HCT116 (cell line): ENCODE results near the gene C16orf82. TPM values are rescaled to one million over a fixed set of nuclear protein-coding genes. Genes with fewer than 3 reads are reported as not detected.

Experiments used
- ATAC-seq: fragments of 200-7000 bp; cut with Tn5 transposase; 2 replicates; pipeline ENCODE4 v1.9.1; 2020; ENCODE audit warnings: mild to moderate bottlenecking, moderate library complexity
- BruUV-seq: library from RNA; stranded (reverse); fragments of 400-500 nt; replicated peaks from 2 replicates; lab custom pipeline; 2021; lab: Mats Ljungman, UMichigan
- CTCF ChIA-PET: fragments of 300-600 bp; sonication (Branson Sonifier 250); formaldehyde crosslinking; loops from one replicate; lab custom pipeline; 2021; ENCODE audit warnings: antibody characterized with exemption; lab: Charles Lee
- POLR2A ChIA-PET: fragments of 300-600, 350-600 bp; sonication (Branson Sonifier 250); formaldehyde crosslinking; loops from one replicate; lab custom pipeline; 2021; ENCODE audit warnings: antibody characterized with exemption; lab: Charles Lee
- RAD21 ChIA-PET, 2 experiments: fragments of 300-600 bp; sonication (Branson Sonifier 250); formaldehyde crosslinking; loops; one replicate each; lab custom pipeline; 2023; ENCODE audit warnings: low total read pairs in 2 of 2; ENCODE audit not compliant: uncharacterized antibody in 2 of 2, unreplicated experiment in 2 of 2, low non-redundant PET in 1 of 2; lab: Charles Lee
- DNase-seq: peaks from one replicate; pipeline ENCODE4 v3.0.0-alpha.2; 2010; ENCODE audit warnings: low read depth, low spot score
- H2AFZ ChIP-seq: fragments of 200-600 bp; shearing (Covaris generic), sonication (generic); 2 replicates; pipeline ENCODE4 v1.6.1; 2017; ENCODE audit warnings: low read depth, mixed run types, mixed read lengths, antibody characterized with exemption, low read length; ENCODE audit not compliant: poor library complexity, severe bottlenecking
- H3K27ac ChIP-seq: 2 replicates; pipeline ENCODE4 v1.5.1; 2012; ENCODE audit warnings: low read depth, low read length
- H3K27me3 ChIP-seq: fragments of 200-600 bp; sonication (generic); 2 replicates; pipeline ENCODE4 v1.6.1; 2016; ENCODE audit warnings: mixed run types, low read length, mixed read lengths; ENCODE audit not compliant: insufficient read depth
- H3K36me3 ChIP-seq, 2 experiments: fragments of 200-500 bp in 1 of 2; fragments of 200-600 bp in 1 of 2; sonication (Bioruptor generic) in 1 of 2; sonication (generic) in 1 of 2; 2 replicates each; pipeline versions ENCODE4 v1.5.1 to v1.6.1; 2014 to 2016; ENCODE audit warnings: low read length in 2 of 2, inconsistent platforms in 1 of 2, mixed read lengths in 1 of 2, mixed run types in 1 of 2; ENCODE audit not compliant: insufficient read depth in 2 of 2, control insufficient read depth in 1 of 2
- H3K4me1 ChIP-seq, 2 experiments: fragments of 200-600 bp in 1 of 2; sonication (generic) in 1 of 2; 2 replicates each; pipeline versions ENCODE4 v1.5.1 to v1.6.1; 2012 to 2017; ENCODE audit warnings: low read length in 2 of 2, inconsistent platforms in 1 of 2, mild to moderate bottlenecking in 1 of 2, mixed read lengths in 1 of 2, mixed run types in 1 of 2, moderate library complexity in 1 of 2; ENCODE audit not compliant: insufficient read depth in 2 of 2, control insufficient read depth in 1 of 2
- H3K4me2 ChIP-seq: fragments of 200-600 bp; sonication (generic); 2 replicates; pipeline ENCODE4 v1.6.1; 2017; ENCODE audit warnings: mixed run types, low read length, mixed read lengths
- H3K4me3 ChIP-seq, 2 experiments: fragments of 200-600 bp in 1 of 2; sonication (generic) in 1 of 2; replicated peaks in 1 of 2; 2 replicates each; pipeline ENCODE4 v1.5.1; 2011 to 2016; ENCODE audit warnings: low read length in 2 of 2, control low read depth in 1 of 2, low read depth in 1 of 2, mild to moderate bottlenecking in 1 of 2, mixed read lengths in 1 of 2, mixed run types in 1 of 2
- H3K79me2 ChIP-seq: fragments of 200-600 bp; sonication (generic); 2 replicates; pipeline ENCODE4 v1.6.1; 2017; ENCODE audit warnings: mild to moderate bottlenecking, mixed run types, low read length, moderate library complexity, mixed read lengths; ENCODE audit not compliant: insufficient read depth
- H3K9ac ChIP-seq: fragments of 200-600 bp; sonication (generic); 2 replicates; pipeline ENCODE4 v1.6.1; 2016; ENCODE audit warnings: low read length, mixed read lengths
- H3K9me2 ChIP-seq: fragments of 200-600 bp; sonication (generic), shearing (Covaris generic); 2 replicates; pipeline ENCODE4 v1.6.1; 2017; ENCODE audit warnings: mixed run types, mild to moderate bottlenecking, moderate library complexity; ENCODE audit not compliant: insufficient read depth
- H3K9me3 ChIP-seq, 2 experiments: fragments of 200-500 bp in 1 of 2; fragments of 200-600 bp in 1 of 2; sonication (Bioruptor generic) in 1 of 2; sonication (generic) in 1 of 2; 2 replicates each; pipeline ENCODE4 v1.6.1; 2014 to 2017; ENCODE audit warnings: low read length in 2 of 2, mixed read lengths in 2 of 2, inconsistent platforms in 1 of 2, low read depth in 1 of 2, mild to moderate bottlenecking in 1 of 2, mixed run types in 1 of 2, moderate library complexity in 1 of 2; ENCODE audit not compliant: control insufficient read depth in 1 of 2, insufficient read depth in 1 of 2
- H4K20me1 ChIP-seq: fragments of 200-600 bp; sonication (generic), shearing (Covaris generic); 2 replicates; pipeline ENCODE4 v1.6.1; 2017; ENCODE audit warnings: mixed run types, mild to moderate bottlenecking, moderate library complexity; ENCODE audit not compliant: insufficient read depth
- CBX3 ChIP-seq: IDR thresholded peaks from 2 replicates; pipeline ENCODE4 v1.6.1; 2012; ENCODE audit warnings: low read depth
- EGR1 ChIP-seq: IDR thresholded peaks from 2 replicates; pipeline ENCODE4 v1.6.1; 2012; ENCODE audit warnings: low read depth
- EZH2 ChIP-seq: fragments of 200-600 bp; sonication (generic); IDR thresholded peaks from 2 replicates; pipeline ENCODE4 v1.6.1; 2017; ENCODE audit warnings: antibody characterized with exemption, mixed run types
- EZH2phosphoT487 ChIP-seq: fragments of 200-600 bp; IDR thresholded peaks from 2 replicates; pipeline ENCODE4 v1.6.1; 2018; ENCODE audit warnings: antibody characterized with exemption, borderline replicate concordance
- SIN3A ChIP-seq: IDR thresholded peaks from 2 replicates; pipeline ENCODE4 v1.6.1; 2012; ENCODE audit warnings: low read depth
- SRF ChIP-seq: IDR thresholded peaks from 2 replicates; pipeline ENCODE4 v1.6.1; 2012; ENCODE audit warnings: low read depth
- ZFX ChIP-seq: fragments of 450-650 bp; IDR thresholded peaks from 2 replicates; pipeline ENCODE4 v1.6.1; 2017
- ZNF274 ChIP-seq: fragments of 200-500 bp; sonication (Bioruptor generic); IDR thresholded peaks from 2 replicates; pipeline ENCODE4 v1.6.1; 2014; ENCODE audit warnings: mild to moderate bottlenecking, low read depth, low read length, inconsistent platforms
- intact Hi-C: fragments of 100-400 bp; cut with micrococcal nuclease; formaldehyde crosslinking; loops from 2 replicates; pipeline ENCODE4 v1.10.0; 2022
- total RNA-seq: library from RNA; stranded (reverse); gene quantifications from one replicate; pipeline ENCODE4 v1.2.1, GENCODE V29; 2021; ENCODE audit not compliant: unreplicated experiment
- TF ChIP-seq, protein P1 (sequence below): IDR thresholded peaks from 2 replicates; pipeline ENCODE4 v1.6.1; 2012
- TF ChIP-seq, protein P2 (sequence below): IDR thresholded peaks from 2 replicates; pipeline ENCODE4 v1.6.1; 2011; ENCODE audit warnings: mild to moderate bottlenecking, low read length, moderate library complexity; ENCODE audit not compliant: insufficient replicate concordance; ENCODE audit errors: extremely low read depth
- TF ChIP-seq, protein P3 (sequence below): IDR thresholded peaks from 2 replicates; pipeline ENCODE4 v1.6.1; 2012; ENCODE audit warnings: low read depth

The C16orf82 gene
- total RNA-seq, 1 experiment from 2014 or later = not detected

DNA sequence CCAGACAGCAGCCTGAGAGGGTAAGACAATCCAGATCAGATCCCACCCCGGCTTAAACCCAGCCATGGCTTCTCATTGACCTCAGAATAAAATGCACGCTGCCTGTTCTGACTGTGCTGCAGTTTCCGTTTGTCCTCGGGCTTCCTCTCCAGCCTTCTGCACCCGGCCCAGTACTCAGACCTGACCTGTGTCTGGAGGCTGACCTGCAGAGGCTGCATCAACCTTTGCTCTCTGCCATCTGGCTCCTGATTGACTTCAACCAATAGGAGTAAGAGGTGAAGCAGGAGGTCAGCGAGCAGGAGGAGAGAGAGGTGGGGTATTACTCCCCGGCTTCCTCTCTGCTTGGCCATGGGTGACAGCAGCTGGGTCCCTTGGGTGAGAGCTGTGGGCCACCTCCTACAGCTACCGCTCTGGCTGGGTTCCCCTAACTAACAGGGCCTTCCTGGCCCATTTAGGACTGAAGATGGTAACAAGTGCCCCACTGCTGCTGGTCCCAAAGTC lies 46.7 kb downstream of the C16orf82 start:
- POLR2A ChIA-PET = no interaction called here
- H3K36me3 ChIP-seq = no peaks in the 10 kb centered on the region
- no peaks in the 10 kb centered on the region for H3K9me3 ChIP-seq
- CTCF ChIA-PET = no interaction called here
- RAD21 ChIA-PET = no interaction called here
- H3K9ac ChIP-seq = no peak overlapping the region
- TF ChIP-seq, protein P1, sequence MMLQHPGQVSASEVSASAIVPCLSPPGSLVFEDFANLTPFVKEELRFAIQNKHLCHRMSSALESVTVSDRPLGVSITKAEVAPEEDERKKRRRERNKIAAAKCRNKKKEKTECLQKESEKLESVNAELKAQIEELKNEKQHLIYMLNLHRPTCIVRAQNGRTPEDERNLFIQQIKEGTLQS = no peak
- TF ChIP-seq EGR1 (no peak), SIN3A (no peak), CBX3 (no peak), EZH2phosphoT487 (no peak), ZFX (no peak), ZNF274 (no peak), EZH2 (no peak), SRF (no peak)
- TF ChIP-seq, protein P2, sequence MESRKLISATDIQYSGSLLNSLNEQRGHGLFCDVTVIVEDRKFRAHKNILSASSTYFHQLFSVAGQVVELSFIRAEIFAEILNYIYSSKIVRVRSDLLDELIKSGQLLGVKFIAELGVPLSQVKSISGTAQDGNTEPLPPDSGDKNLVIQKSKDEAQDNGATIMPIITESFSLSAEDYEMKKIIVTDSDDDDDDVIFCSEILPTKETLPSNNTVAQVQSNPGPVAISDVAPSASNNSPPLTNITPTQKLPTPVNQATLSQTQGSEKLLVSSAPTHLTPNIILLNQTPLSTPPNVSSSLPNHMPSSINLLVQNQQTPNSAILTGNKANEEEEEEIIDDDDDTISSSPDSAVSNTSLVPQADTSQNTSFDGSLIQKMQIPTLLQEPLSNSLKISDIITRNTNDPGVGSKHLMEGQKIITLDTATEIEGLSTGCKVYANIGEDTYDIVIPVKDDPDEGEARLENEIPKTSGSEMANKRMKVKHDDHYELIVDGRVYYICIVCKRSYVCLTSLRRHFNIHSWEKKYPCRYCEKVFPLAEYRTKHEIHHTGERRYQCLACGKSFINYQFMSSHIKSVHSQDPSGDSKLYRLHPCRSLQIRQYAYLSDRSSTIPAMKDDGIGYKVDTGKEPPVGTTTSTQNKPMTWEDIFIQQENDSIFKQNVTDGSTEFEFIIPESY = no peak
- TF ChIP-seq, protein P3, sequence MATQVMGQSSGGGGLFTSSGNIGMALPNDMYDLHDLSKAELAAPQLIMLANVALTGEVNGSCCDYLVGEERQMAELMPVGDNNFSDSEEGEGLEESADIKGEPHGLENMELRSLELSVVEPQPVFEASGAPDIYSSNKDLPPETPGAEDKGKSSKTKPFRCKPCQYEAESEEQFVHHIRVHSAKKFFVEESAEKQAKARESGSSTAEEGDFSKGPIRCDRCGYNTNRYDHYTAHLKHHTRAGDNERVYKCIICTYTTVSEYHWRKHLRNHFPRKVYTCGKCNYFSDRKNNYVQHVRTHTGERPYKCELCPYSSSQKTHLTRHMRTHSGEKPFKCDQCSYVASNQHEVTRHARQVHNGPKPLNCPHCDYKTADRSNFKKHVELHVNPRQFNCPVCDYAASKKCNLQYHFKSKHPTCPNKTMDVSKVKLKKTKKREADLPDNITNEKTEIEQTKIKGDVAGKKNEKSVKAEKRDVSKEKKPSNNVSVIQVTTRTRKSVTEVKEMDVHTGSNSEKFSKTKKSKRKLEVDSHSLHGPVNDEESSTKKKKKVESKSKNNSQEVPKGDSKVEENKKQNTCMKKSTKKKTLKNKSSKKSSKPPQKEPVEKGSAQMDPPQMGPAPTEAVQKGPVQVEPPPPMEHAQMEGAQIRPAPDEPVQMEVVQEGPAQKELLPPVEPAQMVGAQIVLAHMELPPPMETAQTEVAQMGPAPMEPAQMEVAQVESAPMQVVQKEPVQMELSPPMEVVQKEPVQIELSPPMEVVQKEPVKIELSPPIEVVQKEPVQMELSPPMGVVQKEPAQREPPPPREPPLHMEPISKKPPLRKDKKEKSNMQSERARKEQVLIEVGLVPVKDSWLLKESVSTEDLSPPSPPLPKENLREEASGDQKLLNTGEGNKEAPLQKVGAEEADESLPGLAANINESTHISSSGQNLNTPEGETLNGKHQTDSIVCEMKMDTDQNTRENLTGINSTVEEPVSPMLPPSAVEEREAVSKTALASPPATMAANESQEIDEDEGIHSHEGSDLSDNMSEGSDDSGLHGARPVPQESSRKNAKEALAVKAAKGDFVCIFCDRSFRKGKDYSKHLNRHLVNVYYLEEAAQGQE = no peak
- no peak overlapping the region for H2AFZ ChIP-seq
- DNase-seq = no peak
- intact Hi-C loops = no loop called here
- H3K27ac ChIP-seq = no peak overlapping the region
- H3K4me3 ChIP-seq = no peak overlapping the region
- H3K9me2 ChIP-seq = no peaks in the 10 kb centered on the region
- no peaks in the 10 kb centered on the region for H3K79me2 ChIP-seq
- no TSS peak for BruUV-seq
- no peaks in the 10 kb centered on the region for H4K20me1 ChIP-seq
- ATAC-seq = no peak
- peaks cover 4 to 11% of the 10 kb centered on the region in 2 experiments; a peak in 3 of 4 replicates for H3K4me1 ChIP-seq
- H3K27me3 ChIP-seq = no peaks in the 10 kb centered on the region
- no peak overlapping the region for H3K4me2 ChIP-seq
